LNCaP clone FGC (cell line): Measurements from ENCODE around the gene N4BP3.
"Not testable (repeated sequence)": the region's sequence is repeated elsewhere in the genome, so short reads cannot be mapped to it uniquely, and the experiment has no call there.

Experiments
- DNase-seq: peaks from one replicate; pipeline ENCODE4 v3.0.0-alpha.2; 2011; ENCODE audit warnings: low read depth
- H3K4me3 ChIP-seq: 2 replicates; pipeline ENCODE4 v1.5.1; 2011; ENCODE audit warnings: mild to moderate bottlenecking, low read depth, low read length, control low read depth
- CTCF ChIP-seq: IDR thresholded peaks from 2 replicates; pipeline ENCODE4 v1.5.1; 2012; ENCODE audit warnings: mild to moderate bottlenecking; ENCODE audit not compliant: control insufficient read depth, insufficient read depth; ENCODE audit errors: extremely low read depth

N4BP3 gene

DNA sequence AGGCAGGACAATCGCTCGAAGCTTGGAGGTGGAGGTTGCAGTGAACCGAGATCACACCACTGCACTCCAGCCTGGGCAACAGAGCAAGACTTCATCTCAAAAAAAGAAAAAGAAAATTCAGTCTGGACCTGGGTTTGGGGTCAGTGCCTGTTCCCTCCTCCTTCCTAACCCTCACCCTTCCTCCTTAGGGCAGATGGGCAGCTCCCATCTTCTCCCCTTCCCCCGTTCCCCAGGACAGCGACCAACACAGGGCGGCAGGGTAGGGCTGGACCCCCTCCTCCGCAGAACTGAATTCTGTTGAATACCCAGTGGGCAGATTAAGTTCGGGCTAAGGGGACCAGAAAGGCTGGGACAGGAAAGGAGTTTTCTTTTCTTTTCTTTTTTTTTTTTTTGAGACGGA is 16.0 kb downstream of the N4BP3 start:
- no peak overlapping the region for H3K4me3 ChIP-seq
- DNase-seq: no peak
- no peak for TF ChIP-seq CTCF

GRCh38 chr5:178130234-178130575 is 16.9 kb downstream of the N4BP3 start:
- peak overlapping the region; percentile 93 for H3K4me3 ChIP-seq
- not testable (repeated sequence) for DNase-seq

GRCh38 chr5:178130576-178131445 is 17.5 kb downstream of the N4BP3 start, which contains the start of gene RMND5B:
TSS of gene RMND5B (plus strand) at chr5:178131014. CDS start at chr5:178138120, 7,106 bp downstream.
- H3K4me3 ChIP-seq: peak within 1 kb of the TSS; percentile 93
- no peak for TF ChIP-seq CTCF
- peak; percentile 49 for DNase-seq

DNA sequence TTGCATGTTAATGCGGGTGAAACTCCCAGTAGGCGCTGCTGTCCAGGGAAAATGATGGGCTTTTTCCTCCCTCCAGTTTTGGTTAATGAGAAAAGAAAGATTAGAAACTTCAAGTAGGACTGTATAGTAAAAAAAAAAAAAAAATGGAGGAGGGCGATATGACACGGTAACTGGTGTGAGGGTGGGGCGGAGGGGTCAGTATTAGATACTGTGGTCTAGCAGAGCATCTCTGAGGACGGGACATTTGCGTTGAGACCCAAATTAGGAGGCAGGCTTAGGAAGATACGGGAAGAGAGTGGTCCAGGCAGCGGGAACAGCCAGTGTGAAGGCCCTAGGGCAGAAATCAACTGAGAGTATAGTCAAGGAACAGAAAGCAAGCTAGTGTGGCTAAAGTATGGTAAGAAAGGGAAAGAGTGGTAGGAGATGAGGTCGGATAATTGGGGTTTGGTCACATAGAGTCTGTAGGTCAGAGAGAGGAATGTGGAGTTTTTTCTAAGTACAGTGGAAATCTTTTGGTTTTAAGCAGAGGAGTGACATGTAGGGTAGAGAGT is 18.2 kb downstream of the N4BP3 start:
- DNase-seq: no peak
- H3K4me3 ChIP-seq: peak overlapping the region; percentile 93
- TF ChIP-seq CTCF: no peak

DNA sequence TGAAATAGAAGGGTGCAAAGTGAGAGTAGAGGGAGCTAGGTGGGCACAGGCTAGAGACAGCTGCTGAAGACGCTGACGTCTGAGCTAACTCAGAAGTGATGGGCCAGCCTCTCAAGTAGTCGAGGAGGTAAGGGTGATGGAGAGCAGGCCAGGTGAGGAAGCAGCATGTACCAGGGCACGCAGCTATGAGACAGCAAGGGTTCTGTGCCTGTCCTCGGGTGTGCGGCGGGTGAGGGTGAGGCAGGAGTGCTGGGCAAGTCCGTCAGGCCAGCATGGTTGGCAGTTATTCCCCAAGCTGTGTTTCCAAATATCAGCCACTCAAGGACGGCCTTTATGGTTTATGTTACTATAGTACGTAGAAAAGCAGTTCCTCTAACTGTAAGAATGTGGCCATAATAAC is 23.7 kb downstream of the N4BP3 start:
- no peak overlapping the region for H3K4me3 ChIP-seq
- no peak for TF ChIP-seq CTCF
- no peak for DNase-seq

DNA sequence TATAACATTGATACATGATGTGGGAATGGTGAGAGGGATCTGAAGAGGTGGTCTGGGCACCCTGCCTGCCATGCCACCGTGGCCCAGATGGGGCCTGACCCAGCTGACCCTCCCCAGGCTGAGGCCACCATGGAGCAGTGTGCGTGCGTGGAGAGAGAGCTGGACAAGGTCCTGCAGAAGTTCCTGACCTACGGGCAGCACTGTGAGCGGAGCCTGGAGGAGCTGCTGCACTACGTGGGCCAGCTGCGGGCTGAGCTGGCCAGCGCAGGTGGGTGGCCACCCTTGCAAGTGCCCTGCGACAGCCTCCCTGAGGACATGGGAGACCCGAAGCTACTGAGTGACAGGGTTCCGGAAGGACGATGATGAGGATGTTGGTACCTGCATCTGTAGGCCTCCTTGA is 24.7 kb downstream of the N4BP3 start:
- TF ChIP-seq CTCF: no peak
- no peak for DNase-seq
- no peak overlapping the region for H3K4me3 ChIP-seq

- TF ChIP-seq CTCF: no peak
Measured at GRCh38 chr5:178141550-178141949, 28.2 kb downstream of the N4BP3 start.

More at GRCh38 chr5:178141550-178141949, 28.2 kb downstream of the N4BP3 start:
- H3K4me3 ChIP-seq: no peak overlapping the region
- DNase-seq: no peak
